Measurements from ENCODE around the gene IFT43.
A peak's percentile ranks its signal among the peaks of the same experiment; 100 is the strongest.

IFT43 gene

GRCh38 chr14:75985618-75986438, at the start of gene IFT43:
Gene IFT43, plus strand, starts transcription at chr14:75985763. Its CDS starts 24 bp downstream, at chr14:75985787.
- peak; percentile 88 for DNase-seq

DNA sequence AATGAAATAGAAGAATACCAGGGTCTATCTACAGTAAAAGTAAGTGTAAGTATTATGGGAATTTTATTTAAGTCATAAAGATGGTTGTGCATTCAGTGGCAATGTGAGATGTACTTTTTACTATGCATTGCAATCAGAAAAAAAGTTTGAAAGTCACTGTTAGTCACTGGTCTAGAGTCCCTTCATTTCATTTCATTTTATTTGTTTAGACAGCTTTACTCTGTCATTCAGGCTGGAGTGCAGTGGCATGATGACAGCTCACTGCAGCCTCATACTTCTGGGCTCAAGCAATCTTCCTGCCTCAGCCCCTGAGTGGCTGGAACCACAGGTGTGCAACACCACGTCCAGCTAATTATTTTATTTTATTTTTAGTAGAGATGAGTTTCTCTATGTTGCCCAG, 46.4 kb upstream of the IFT43 start:
- no peak for DNase-seq

DNA sequence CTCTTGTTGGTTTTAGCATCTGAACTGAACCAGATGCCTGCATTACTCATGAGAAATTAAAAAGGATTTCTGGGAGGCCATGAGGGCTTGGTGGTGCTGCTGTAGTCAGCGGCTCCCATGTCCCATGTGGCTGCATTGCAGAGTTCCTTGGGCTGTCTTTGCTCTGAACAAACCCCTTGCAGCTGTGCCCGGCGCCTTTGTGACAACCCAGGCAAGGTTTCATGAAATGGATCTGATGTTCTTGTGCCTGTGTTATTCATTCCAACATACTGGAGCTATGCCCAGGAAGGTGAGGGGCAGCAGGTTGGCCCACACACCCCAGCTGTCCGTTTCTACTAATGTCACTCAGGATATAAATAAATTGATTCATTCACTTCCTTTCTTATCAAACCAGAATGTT, 44.5 kb upstream of the IFT43 start:
- DNase-seq, result no peak

- no peak for DNase-seq
These were observed 40.8 kb upstream of the IFT43 start for GRCh38 chr14:75944607-75945241.

DNA sequence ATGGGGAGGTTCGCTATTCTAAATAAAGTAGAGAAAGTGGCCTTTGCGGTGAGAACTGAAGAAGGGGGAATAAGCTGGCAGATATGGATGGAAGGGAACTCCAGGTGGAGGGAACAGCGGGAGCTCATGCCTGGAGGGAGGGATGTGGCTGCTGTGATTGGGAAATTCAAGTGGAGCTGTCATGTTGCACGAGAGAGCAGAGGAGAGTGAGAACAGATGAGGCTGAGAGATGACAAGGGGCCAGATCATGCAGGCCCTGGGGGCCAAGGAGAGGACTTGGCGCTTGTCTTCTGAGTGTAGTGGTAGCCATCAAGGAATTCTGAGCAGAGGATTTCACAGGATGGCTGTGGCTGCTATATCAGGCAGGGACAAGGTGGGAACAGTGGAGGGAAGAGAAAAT, 38.8 kb upstream of the IFT43 start:
- no peak for DNase-seq

DNA sequence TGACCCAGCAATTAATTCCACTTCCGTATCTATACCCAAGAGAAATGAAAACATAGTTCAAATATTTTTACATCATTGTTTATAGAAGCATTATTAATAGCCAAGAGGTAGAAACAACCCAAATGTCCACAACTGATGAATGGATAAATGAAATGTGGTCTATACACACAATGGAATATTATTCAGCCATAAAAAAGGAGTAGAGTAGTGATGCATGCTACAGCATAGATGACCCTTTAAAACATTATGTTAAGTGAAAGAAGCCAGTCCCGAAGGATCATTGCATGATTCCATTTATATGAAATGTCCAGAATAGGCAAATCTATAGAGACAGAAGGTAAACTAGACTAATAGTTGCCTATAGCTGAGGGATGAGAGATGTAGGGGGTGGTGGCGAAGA, 33.1 kb upstream of the IFT43 start:
- DNase-seq, result no peak

GRCh38 chr14:75959031-75959430, 26.5 kb upstream of the IFT43 start:
- DNase-seq, result no peak

DNA sequence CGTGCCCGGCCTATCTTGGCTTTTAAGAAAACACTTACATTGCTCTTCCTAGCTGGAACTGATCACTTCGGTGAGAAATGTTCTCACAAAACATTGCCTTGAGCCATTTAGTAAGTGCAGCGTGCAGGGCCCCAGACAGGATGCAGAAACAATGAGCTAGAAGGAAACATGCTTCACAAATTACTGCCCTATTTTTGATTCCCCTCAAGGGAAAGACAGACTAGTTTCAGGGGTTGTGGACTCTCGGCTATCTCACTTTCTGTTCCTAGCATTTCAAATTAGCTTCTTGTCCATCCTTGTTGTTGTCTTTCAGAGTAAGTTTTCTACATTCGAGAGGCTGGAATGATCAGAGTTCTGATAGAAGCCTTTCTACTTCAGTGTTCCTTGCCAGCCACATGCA, 25.3 kb upstream of the IFT43 start:
- DNase-seq, result no peak

DNA sequence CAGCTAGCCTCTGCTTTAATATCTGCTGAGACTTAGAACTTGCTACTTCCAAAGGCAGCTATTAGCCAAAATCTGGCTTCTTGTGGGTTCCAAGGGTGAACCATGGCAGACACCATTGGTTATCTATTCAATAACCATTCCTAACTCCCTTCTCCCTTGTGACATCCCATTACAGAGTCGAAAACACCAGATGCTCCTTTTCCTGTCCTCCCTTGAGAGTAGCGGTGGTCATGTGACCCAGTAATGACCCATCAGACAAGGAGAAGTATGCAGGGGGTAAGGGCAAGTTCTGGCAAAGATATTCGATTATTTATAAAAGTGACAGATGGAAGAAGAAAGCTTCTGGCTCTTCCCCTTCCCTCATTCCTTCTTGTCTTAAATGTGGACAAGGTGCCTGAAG, 23.9 kb upstream of the IFT43 start:
- no peak for DNase-seq

DNA sequence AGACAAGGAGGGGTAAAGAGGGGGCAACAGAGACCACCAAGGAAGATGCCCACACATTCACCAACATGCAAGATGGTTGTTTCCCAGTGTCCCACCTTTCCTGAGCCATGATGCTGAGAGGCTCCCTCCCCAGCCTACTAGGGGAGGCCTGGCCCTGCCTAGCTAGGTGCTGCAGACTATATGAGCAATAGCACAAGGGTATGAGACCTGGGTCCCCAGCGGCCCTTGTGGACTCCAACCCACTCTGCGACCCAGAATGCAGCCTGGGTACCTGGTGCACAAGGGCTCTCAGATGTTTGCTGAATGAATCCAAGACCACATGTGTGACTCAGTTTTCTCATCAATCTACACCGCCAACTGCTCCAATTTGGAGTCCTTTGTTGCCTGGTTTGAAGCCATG, 17.7 kb upstream of the IFT43 start:
- DNase-seq, result no peak

- DNase-seq, result no peak
These were observed 17.1 kb upstream of the IFT43 start for GRCh38 chr14:75968456-75968855.

- DNase-seq, result no peak
These were observed 16.4 kb upstream of the IFT43 start for GRCh38 chr14:75969126-75969525.

DNA sequence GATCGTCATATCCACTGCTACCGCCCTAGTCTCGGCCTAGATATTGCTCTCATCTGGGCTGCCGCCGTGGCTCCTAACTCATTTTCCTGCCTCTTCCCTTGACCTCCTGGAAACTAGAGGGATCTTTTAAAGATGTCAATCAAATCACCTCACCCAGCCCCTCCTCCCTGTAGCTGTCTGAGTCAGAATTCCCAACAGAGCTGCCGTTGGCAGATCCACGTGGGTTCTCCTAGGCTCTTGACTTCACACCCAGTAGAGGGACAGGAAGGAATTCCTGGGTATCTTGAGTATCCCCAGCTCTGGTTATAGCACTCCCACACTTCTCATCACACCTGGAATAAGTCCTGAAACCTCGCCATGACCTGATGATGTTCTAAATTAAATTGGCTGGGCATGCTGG, 15.7 kb upstream of the IFT43 start:
- DNase-seq, result no peak

DNA sequence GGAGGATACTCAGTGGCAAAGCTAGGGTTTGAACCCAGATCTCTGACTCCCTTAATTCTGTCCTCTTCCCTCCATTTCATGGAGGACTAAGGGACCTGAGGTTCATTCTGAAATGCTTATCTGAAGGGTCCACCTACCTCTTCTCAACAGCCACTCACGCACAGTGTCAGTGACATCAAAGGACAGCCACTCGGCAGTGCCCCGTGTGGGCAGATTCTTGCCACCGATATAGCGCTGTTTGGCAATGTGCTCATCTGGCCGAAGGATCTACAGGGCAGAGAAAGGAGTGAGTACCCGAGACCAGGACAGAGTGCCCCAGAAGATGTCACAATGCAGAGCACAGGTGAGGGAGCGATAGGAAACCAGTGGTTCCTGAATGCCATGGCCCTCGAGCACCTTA, 14.6 kb upstream of the IFT43 start:
- no peak for DNase-seq

DNA sequence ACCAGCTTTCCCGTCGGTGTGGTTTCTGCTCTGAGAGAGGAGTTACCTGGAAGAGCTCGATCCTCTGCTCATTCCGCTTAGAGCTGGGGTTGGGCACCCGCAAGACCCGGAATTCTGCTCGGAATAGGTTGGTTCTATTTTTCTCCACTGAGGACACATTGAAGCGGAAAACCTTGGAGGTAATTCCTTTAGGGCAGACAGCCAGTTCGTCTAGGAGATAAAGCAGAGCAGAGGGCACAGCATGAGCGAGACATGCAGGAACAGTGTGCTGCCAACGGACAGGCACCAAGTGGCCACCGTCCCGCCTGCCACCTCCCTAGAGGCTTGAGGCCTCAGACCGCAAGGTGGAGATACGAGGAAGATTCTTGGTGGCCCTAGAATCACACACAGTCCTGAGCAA, 14.1 kb upstream of the IFT43 start:
- DNase-seq, result no peak

DNA sequence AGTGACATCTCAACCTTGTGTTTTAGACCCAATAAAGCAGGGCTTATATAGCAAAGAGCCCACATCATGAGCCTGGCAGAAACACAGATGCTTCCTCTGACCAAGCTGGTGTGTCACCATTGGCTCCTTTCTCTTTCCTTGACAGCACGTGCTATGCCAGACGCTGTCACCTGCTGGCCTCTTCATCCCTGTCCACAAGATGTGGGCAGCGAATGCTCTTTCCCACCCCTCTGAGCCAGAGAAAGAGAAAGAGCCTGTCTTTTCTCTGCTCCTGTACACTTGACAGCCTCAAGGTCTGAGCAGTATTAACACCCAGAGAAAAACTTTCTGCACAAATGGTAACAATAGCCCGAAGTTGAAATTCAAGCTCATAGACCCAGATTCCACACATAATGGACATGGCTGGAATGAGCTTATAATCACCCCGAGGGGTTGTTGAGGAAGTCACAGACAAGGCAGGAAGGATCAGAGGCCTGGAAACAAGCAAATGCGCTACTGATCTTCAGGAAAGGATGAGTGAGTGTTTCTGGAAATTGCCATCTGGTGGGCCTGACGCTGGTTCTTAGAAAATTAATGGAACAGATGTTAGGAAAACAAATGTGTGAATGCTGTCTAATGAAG, 12.7 kb upstream of the IFT43 start:
- DNase-seq, result no peak

GRCh38 chr14:75976826-75977581, 8.6 kb upstream of the IFT43 start:
- DNase-seq, result no peak

GRCh38 chr14:75977582-75977943, 8.0 kb upstream of the IFT43 start:
- DNase-seq, result no peak

- peak; percentile 36 for DNase-seq
These were observed 7.3 kb upstream of the IFT43 start for GRCh38 chr14:75978249-75978731.

- DNase-seq, result no peak
These were observed 6.4 kb upstream of the IFT43 start for GRCh38 chr14:75979071-75979571.

DNA sequence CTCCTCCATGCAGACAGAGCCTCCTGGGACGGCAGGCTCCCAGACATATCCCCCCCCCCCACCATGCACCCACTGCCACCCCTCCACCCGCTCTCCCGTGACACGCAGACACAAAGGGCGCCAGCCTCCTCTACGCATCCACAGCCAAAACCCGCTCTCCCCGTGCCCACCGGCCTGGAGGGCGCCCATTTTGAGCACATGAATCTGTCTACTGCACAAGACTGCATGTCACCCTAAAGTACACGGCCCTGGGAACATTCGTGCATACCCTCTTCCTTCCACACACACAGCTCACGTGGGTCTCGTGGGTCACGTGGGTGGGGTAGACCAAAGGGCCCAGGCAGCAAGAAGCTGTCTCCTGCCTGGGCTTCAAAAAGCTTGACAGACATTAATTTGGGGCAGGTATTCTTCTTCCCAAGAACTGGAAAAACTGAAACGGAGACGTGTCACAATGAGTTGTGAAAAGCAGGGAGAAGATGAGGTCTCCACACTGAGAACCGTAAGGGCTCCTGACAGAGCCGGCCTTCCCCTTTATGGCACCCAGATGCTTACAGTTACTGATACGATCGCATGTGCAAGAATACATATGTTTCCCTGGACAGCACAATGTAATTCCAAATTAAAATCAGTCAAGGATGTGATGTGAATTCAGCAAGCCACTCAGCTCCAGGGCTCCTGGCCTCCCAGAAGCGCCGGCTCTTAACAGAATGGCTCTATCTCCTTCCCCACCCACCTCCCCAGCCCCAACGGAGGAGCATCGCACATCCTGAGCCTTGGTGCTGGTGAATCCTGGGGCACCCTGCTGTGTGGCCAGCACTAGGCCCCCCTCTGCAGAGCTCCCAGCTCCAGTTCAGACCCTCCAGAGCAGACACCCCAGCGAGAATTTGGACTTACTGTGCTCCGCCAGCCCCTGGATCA, 5.7 kb upstream of the IFT43 start:
- no peak for DNase-seq

GRCh38 chr14:75980856-75981255, 4.7 kb upstream of the IFT43 start:
- DNase-seq, result no peak

Data from CD4-positive, alpha-beta T cell treated with Interleukin-15 for 1 hour (primary cell).